K562 (cell line): Measurements from ENCODE around the gene PTPN13. TPM values are rescaled to one million over a fixed set of nuclear protein-coding genes. Genes with fewer than 3 reads are reported as not detected.

Experiments used
- ATAC-seq: fragments of 200-7000 bp; cut with Tn5 transposase; 3 replicates; pipeline ENCODE4 v1.9.1; 2020; ENCODE audit warnings: moderate library complexity
- BruUV-seq: library from RNA; stranded (reverse); fragments of 400-500 nt; replicated peaks from 2 replicates; lab custom pipeline; 2021; lab: Mats Ljungman, UMichigan
- CTCF ChIA-PET: fragments of 300-600 bp; formaldehyde crosslinking; extraction: SDS; loops from one replicate; lab custom pipeline; 2021; ENCODE audit warnings: low intra/inter-chr PET ratio; lab: Yijun Ruan, JAX
- POLR2A ChIA-PET: fragments of 300-600, 350-650 bp; sonication (Branson Sonifier 250); formaldehyde crosslinking; extraction: SDS; loops from one replicate; lab custom pipeline; 2021; ENCODE audit warnings: antibody characterized with exemption, inconsistent platforms; lab: Yijun Ruan, JAX
- DNase-seq, 4 experiments: peaks; one replicate each; pipeline versions ENCODE4 v3.0.0 to v3.0.0-alpha.2; 2011 to 2018; ENCODE audit warnings: low spot score in 3 of 4, mixed read lengths in 3 of 4; ENCODE audit errors: extremely low read depth in 1 of 4
- FAIRE-seq: peaks from 2 replicates; lab custom pipeline; 2011; peaks lifted over from hg19 to GRCh38; lab: Jason Lieb, UNC
- H2AFZ ChIP-seq: 2 replicates; pipeline ENCODE4 v1.6.0; 2011; ENCODE audit warnings: low read depth, low read length, control low read depth, inconsistent platforms
- H3K27ac ChIP-seq: fragments of 200-600 bp; 3 replicates; pipeline ENCODE4 v1.8.0; 2011; ENCODE audit warnings: low read depth, mild to moderate bottlenecking, control low read depth, inconsistent platforms, low read length, moderate library complexity, mixed read lengths; ENCODE audit errors: extremely low read depth
- H3K27me3 ChIP-seq, 2 experiments: fragments of 300-600 bp in 1 of 2; 2 replicates in 1 of 2; 3 replicates in 1 of 2; pipeline versions ENCODE4 v1.6.0 to v1.8.0; 2011; ENCODE audit warnings: inconsistent platforms in 2 of 2, low read length in 2 of 2, mild to moderate bottlenecking in 1 of 2, mixed read lengths in 1 of 2, moderate library complexity in 1 of 2; ENCODE audit not compliant: control insufficient read depth in 2 of 2, insufficient read depth in 2 of 2
- H3K36me3 ChIP-seq: fragments of 300-600 bp; 3 replicates; pipeline ENCODE4 v1.8.0; 2011; ENCODE audit warnings: mild to moderate bottlenecking, low read length, inconsistent platforms; ENCODE audit not compliant: control insufficient read depth, insufficient read depth
- H3K4me1 ChIP-seq, 2 experiments: fragments of 200-600 bp in 1 of 2; replicated peaks in 1 of 2; 2 replicates in 1 of 2; 3 replicates in 1 of 2; pipeline versions ENCODE4 v1.5.1 to v1.8.0; 2011; ENCODE audit warnings: inconsistent platforms in 2 of 2, low read length in 2 of 2, mild to moderate bottlenecking in 1 of 2, mixed read lengths in 1 of 2, moderate library complexity in 1 of 2; ENCODE audit not compliant: control insufficient read depth in 2 of 2, insufficient read depth in 2 of 2
- H3K4me2 ChIP-seq: 2 replicates; pipeline ENCODE4 v1.6.1; 2011; ENCODE audit warnings: low read length, control low read depth, inconsistent platforms, mixed read lengths; ENCODE audit not compliant: insufficient read depth
- H3K4me3 ChIP-seq: fragments of 200-600 bp; sonication (generic), shearing (Covaris generic); 2 replicates; pipeline ENCODE4 v1.5.1; 2016; ENCODE audit warnings: control low read depth, inconsistent platforms
- H3K79me2 ChIP-seq: fragments of 200-600 bp; 3 replicates; pipeline ENCODE4 v1.8.0; 2011; ENCODE audit warnings: low read length, inconsistent platforms; ENCODE audit not compliant: control insufficient read depth, insufficient read depth
- H3K9ac ChIP-seq, 2 experiments: 2 replicates each; pipeline versions ENCODE4 v1.6.0 to v1.6.1; 2011; ENCODE audit warnings: low read depth in 2 of 2, low read length in 2 of 2, control low read depth in 1 of 2, inconsistent platforms in 1 of 2, mild to moderate bottlenecking in 1 of 2, mixed read lengths in 1 of 2; ENCODE audit not compliant: insufficient read depth in 1 of 2
- H3K9me1 ChIP-seq: one replicate; pipeline ENCODE4 v1.6.0; 2011; ENCODE audit warnings: inconsistent platforms, mild to moderate bottlenecking, low read length, moderate library complexity; ENCODE audit not compliant: control insufficient read depth, insufficient read depth
- H3K9me3 ChIP-seq: replicated peaks from 2 replicates; pipeline ENCODE4 v1.5.1; 2011; ENCODE audit warnings: low read depth, low read length, inconsistent platforms; ENCODE audit not compliant: control insufficient read depth, insufficient read depth
- H4K20me1 ChIP-seq: replicated peaks from 2 replicates; pipeline ENCODE4 v1.6.1; 2011; ENCODE audit warnings: low read length, inconsistent platforms, mixed read lengths; ENCODE audit not compliant: control insufficient read depth, insufficient read depth
- ATF3 ChIP-seq, 2 experiments: fragments of 450-650 bp in 1 of 2; sonication (generic) in 1 of 2; formaldehyde crosslinking in 1 of 2; IDR thresholded peaks in 1 of 2; conservative IDR thresholded peaks in 1 of 2; 2 replicates each; pipeline versions ENCODE4 v1.6.1 to v1.8.1; 2016 to 2023; ENCODE audit warnings: mild to moderate bottlenecking in 2 of 2, moderate library complexity in 2 of 2, inconsistent platforms in 1 of 2, missing genetic modification reagents in 1 of 2
- CREBBP ChIP-seq: IDR thresholded peaks from one replicate; pipeline ENCODE4 v1.6.1; 2012; ENCODE audit warnings: low read depth, mild to moderate bottlenecking, control low read depth, inconsistent platforms, low read length
- NCOR1 ChIP-seq: fragments of 450-650 bp; IDR thresholded peaks from 2 replicates; pipeline ENCODE4 v1.6.1; 2016; ENCODE audit warnings: mild to moderate bottlenecking, moderate library complexity
- RBM14 ChIP-seq: fragments of 200-400 bp; formaldehyde crosslinking; IDR thresholded peaks from 2 replicates; pipeline ENCODE4 v1.6.1; 2018; ENCODE audit warnings: low read depth, mild to moderate bottlenecking, low read length, moderate library complexity, borderline replicate concordance; ENCODE audit not compliant: insufficient read depth
- SAFB2 ChIP-seq: fragments of 200-400 bp; formaldehyde crosslinking; IDR thresholded peaks from 2 replicates; pipeline ENCODE4 v1.6.1; 2018; ENCODE audit warnings: borderline replicate concordance, low read length, low read depth, moderate library complexity; ENCODE audit not compliant: severe bottlenecking
- SP1 ChIP-seq: sonication (generic); formaldehyde crosslinking; IDR thresholded peaks from 2 replicates; pipeline ENCODE4 v1.8.1; 2022; ENCODE audit warnings: mild to moderate bottlenecking, missing genetic modification reagents
- TCF7 ChIP-seq: sonication (generic); IDR thresholded peaks from 2 replicates; pipeline ENCODE4 v1.6.1; 2016; ENCODE audit warnings: antibody characterized with exemption, borderline replicate concordance
- ZFX ChIP-seq: sonication (generic); formaldehyde crosslinking; IDR thresholded peaks from 2 replicates; pipeline ENCODE4 v1.8.0; 2022; ENCODE audit warnings: mild to moderate bottlenecking, missing genetic modification reagents, moderate library complexity
- ZHX1 ChIP-seq: fragments of 150-350 bp; conservative IDR thresholded peaks from 2 replicates; pipeline ENCODE4 v1.6.1; 2014; ENCODE audit warnings: low read length
- WGBS: fragments of 100-300 bp; shearing (Covaris generic); methylation state at CpG from one replicate; pipeline ENCODE4 v1.1.6; 2016; ENCODE audit warnings: low coverage, mixed read lengths; ENCODE audit not compliant: insufficient coverage; ENCODE audit errors: missing lambda C conversion rate; 5-methylcytosine and 5-hydroxymethylcytosine counted together
- in situ Hi-C: fragments of 300-500 bp; cut with MboI; formaldehyde crosslinking; loops from 4 replicates; pipeline ENCODE4 v1.15.0; 2018; ENCODE audit warnings: inconsistent platforms, mixed read lengths
- intact Hi-C: fragments of 100-400 bp; cut with micrococcal nuclease; formaldehyde crosslinking; loops from 2 replicates; pipeline ENCODE4 v1.14.2; 2022
- polyA plus RNA-seq, 8 experiments: library from polyadenylated mRNA; depleted of rRNA in 4 of 8; stranded (reverse) in 5 of 8; unstranded in 3 of 8; fragments of >200 nt; fragmentation: Nextera tagmentation in 2 of 8; fragmentation: Illumina TruSeq in 1 of 8; extraction: Ambion mirVana in 2 of 8; extraction: Trizol in 1 of 8; gene quantifications; 2 replicates each; pipeline versions ENCODE4 v1.2.1 to v1.2.3, GENCODE V29; 2011 to 2014; ENCODE audit warnings: inconsistent platforms in 1 of 8, missing spikeins in 1 of 8
- total RNA-seq, 7 experiments: library from RNA; depleted of rRNA in 6 of 7; stranded (reverse); fragments of >200 nt in 6 of 7; fragmentation: Illumina TruSeq in 2 of 7; extraction: Trizol in 2 of 7; gene quantifications; 2 replicates each; pipeline versions ENCODE4 v1.2.1 to v1.2.3, GENCODE V29; 2011 to 2021; ENCODE audit warnings: low replicate concordance in 1 of 7
- TF ChIP-seq, protein P1 (sequence below), 2 experiments: IDR thresholded peaks in 1 of 2; conservative IDR thresholded peaks in 1 of 2; 2 replicates each; pipeline ENCODE4 v1.6.1; 2016; ENCODE audit warnings: low read depth in 2 of 2, mild to moderate bottlenecking in 1 of 2, missing compliant biosample characterization in 1 of 2, missing genetic modification characterization in 1 of 2, moderate library complexity in 1 of 2
- TF ChIP-seq, protein P2 (sequence below): sonication (generic); IDR thresholded peaks from 2 replicates; pipeline ENCODE4 v1.6.1; 2016

The PTPN13 gene
- total and polyA plus RNA-seq, 9 of the 15 experiments (the other 6 are each of a cell fraction or from before 2014, with no cell fraction given), result 0.33 TPM; not detected in 8

- CTCF ChIA-PET, result no interaction called here
- no TSS peak for BruUV-seq
- TF ChIP-seq ATF3 (IDR thresholded peaks at IDR 0.05), result no peak
- TF ChIP-seq ATF3 (CRISPR knock-in tag; conservative IDR thresholded peaks at IDR 0.05), result no peak
- no peak for TF ChIP-seq SAFB2
- TF ChIP-seq, protein P1, sequence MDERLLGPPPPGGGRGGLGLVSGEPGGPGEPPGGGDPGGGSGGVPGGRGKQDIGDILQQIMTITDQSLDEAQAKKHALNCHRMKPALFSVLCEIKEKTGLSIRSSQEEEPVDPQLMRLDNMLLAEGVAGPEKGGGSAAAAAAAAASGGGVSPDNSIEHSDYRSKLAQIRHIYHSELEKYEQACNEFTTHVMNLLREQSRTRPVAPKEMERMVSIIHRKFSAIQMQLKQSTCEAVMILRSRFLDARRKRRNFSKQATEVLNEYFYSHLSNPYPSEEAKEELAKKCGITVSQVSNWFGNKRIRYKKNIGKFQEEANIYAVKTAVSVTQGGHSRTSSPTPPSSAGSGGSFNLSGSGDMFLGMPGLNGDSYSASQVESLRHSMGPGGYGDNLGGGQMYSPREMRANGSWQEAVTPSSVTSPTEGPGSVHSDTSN (CRISPR knock-in tag; IDR thresholded peaks at IDR 0.05; ENCODE audit: low read depth), result no peak
- TF ChIP-seq, protein P1 (tag; conservative IDR thresholded peaks at IDR 0.05; ENCODE audit: low read depth), result no peak
- no peak for TF ChIP-seq TCF7
- no peak for TF ChIP-seq RBM14
- TF ChIP-seq NCOR1, result no peak
- no peak for TF ChIP-seq ZFX (CRISPR knock-in tag)
- no peak for TF ChIP-seq SP1 (CRISPR knock-in tag)
- TF ChIP-seq, protein P2, sequence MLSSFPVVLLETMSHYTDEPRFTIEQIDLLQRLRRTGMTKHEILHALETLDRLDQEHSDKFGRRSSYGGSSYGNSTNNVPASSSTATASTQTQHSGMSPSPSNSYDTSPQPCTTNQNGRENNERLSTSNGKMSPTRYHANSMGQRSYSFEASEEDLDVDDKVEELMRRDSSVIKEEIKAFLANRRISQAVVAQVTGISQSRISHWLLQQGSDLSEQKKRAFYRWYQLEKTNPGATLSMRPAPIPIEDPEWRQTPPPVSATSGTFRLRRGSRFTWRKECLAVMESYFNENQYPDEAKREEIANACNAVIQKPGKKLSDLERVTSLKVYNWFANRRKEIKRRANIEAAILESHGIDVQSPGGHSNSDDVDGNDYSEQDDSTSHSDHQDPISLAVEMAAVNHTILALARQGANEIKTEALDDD, result no peak
- TF ChIP-seq ZHX1, result no peak
- TF ChIP-seq CREBBP, result no peak
Measured at GRCh38 chr4:86857341-86858052, 263.4 kb downstream of the PTPN13 start.

More at GRCh38 chr4:86857341-86858052, 263.4 kb downstream of the PTPN13 start:
- 3% methylated on average over 8 of the region's 8 CpGs for WGBS
- no peak overlapping the region for H3K27ac ChIP-seq
- intact Hi-C loops (no loop called here), in situ Hi-C loops (no loop called here)
- no peak overlapping the region for H2AFZ ChIP-seq
- POLR2A ChIA-PET, result no interaction called here
- H3K4me1 ChIP-seq, result no peaks in the 10 kb centered on the region
- no peak for ATAC-seq
- no peak for FAIRE-seq
- H3K36me3 ChIP-seq, result no peaks in the 10 kb centered on the region
- no peak overlapping the region for H3K9ac ChIP-seq
- no peak overlapping the region for H3K4me2 ChIP-seq
- H3K9me3 ChIP-seq, result no peaks in the 10 kb centered on the region
- no peaks in the 10 kb centered on the region for H3K79me2 ChIP-seq
- no peak overlapping the region for H3K4me3 ChIP-seq
- no peak for DNase-seq
- no peaks in the 10 kb centered on the region for H3K9me1 ChIP-seq
- no peaks in the 10 kb centered on the region for H4K20me1 ChIP-seq
- no peaks in the 10 kb centered on the region; a peak in 1 of 5 replicates for H3K27me3 ChIP-seq
